Activated CD4-positive, alpha-beta T cell treated with anti-CD3 and anti-CD28 coated beads for 24 hours (primary cell): ENCODE data around the gene HNRNPCL2.
"Not testable (repeated sequence)": the region's sequence is repeated elsewhere in the genome, so short reads cannot be mapped to it uniquely, and the experiment has no call there.

ENCODE experiments used
- DNase-seq, 2 donors: peaks; one replicate each; pipeline ENCODE4 v3.0.0-alpha.2; 2020; ENCODE audit warnings: low read depth in 2 of 2

The HNRNPCL2 gene

DNA sequence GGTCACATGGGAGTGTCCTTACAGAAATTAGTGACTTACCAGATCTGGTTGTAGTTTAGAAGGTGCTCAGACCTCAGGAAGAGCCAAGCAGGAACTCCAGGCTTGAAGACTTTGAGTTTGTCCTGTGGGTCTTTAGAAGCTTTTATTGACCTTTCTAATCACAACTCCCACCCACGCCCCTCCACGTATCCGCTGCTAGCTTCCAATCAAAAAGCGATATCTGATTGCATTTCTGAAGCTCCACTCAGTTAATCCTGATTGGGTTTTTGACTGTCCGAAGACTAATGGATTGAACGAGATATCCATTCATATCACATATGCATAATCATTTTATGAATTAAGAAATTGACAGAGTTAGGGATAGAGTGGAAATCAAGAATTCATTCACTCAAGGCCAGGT is at the start of gene HNRNPCL2:
HNRNPCL2 (minus strand) TSS at position 101 of the 400 bp plus-strand sequence. CDS start 454 bp downstream, outside the sequence.
- DNase-seq = not testable (repeated sequence)

DNA sequence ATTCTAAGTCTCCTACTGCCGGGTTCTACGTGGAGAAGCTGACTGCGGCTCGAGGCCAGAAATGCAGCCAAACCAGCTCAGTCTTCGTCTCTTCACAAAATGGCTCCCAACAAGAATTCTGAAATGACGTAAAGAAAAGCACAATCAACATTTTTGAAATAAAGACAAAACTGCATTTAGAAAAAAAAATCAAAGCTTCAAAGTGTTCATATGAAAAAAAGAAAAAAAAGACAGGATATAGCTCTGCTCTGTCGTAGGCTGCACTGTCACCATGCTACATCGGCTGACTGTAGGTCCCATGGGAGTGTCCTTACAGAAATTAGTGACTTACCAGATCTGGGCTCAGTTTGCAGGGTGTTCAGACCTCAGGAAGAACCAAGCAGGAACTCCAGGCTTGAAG is 48.9 kb upstream of the HNRNPCL2 start, which contains the start of gene HNRNPCL4:
HNRNPCL4 (minus strand) TSS at position 101 of the 400 bp plus-strand sequence. CDS start 164 bp downstream, outside the sequence.
- DNase-seq = not testable (repeated sequence)

DNA sequence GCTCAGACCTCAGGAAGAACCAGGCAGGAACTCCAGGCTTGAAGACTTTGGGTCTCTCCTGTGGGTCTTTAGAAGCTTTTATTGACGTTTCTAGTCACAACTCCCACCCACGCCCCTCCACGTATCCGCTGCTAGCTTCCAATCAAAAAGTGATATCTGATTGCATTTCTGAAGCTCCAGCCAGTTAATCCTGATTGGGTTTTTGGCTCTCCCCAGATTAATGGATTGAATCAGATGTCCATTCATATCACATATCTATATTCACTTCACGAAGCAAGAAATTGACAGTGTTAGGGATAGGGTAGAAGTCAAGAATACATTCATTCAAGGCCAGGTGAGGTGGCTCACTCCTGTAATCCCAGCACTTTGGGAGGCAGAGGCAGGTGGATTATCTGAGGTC is 39.3 kb upstream of the HNRNPCL2 start, which contains the start of gene PRAMEF26:
PRAMEF26 (minus strand) TSS at position 101 of the 400 bp plus-strand sequence. CDS start 2,914 bp downstream, outside the sequence.
- DNase-seq = not testable (repeated sequence)

DNA sequence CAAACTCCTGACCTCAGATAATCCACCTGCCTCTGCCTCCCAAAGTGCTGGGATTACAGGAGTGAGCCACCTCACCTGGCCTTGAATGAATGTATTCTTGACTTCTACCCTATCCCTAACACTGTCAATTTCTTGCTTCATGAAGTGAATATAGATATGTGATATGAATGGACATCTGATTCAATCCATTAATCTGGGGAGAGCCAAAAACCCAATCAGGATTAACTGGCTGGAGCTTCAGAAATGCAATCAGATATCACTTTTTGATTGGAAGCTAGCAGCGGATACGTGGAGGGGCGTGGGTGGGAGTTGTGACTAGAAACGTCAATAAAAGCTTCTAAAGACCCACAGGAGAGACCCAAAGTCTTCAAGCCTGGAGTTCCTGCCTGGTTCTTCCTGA is 46.2 kb downstream of the HNRNPCL2 start, which contains the start of gene PRAMEF25:
PRAMEF25 (plus strand) TSS at position 301 of the 400 bp plus-strand sequence. CDS start 2,920 bp downstream, outside the sequence.
- DNase-seq = not testable (repeated sequence)
